ENCODE measurements around the gene INPP4A. TPM values are rescaled to one million over a fixed set of nuclear protein-coding genes. Genes with fewer than 3 reads are reported as not detected.

INPP4A gene
- total RNA-seq, 2 experiments from 2014 or later, result 140 to 165 TPM

DNA sequence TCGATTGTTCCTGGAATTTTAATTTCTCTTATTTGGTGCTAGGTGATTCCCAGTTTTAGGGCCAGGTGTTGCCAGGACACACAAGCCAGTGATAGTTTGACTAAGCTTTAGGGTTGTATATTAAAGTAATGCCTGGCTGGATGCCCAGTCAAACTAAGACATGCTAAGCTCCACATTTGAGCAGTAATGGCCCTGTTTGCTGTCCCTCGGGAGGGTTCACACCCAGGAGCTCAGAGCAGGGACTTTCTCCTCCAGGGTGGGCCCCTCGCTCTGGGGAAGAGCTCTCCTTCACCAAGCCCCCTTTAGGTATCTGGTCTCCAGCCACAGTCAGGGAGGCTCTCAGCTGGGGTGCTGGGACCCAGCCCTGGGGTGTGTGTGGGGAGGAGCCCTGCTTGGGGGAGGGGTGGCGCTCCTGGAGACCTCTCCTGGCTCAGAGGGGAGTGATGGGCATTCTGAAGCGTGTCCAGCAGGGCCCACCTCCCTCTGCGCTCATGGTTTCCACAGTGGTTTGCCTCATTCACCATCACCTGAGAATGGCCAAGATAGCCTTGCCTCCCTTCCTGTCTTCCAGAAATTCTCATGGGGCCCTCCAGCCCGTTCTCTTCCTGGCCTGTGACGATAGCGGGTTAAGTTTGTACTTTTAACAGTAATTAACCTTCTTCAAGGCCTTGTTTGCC lies 31.7 kb downstream of the INPP4A start:
- ChIA-PET POLR2A (no interaction called here), CTCF (interaction anchor here (0.6 to 8.8 kb wide), 4 partner anchors 11 to 663 kb away, joined by 3 to 60 read pairs (median 4); no protein-coding TSS in a partner anchor)
- Mint-ChIP-seq H3K36me3 (ENCODE audit: low read depth) (peaks cover 58% of the 10 kb centered on the region), H3K4me3 (no peak overlapping the region), H3K4me1 (peaks cover 100% of the 10 kb centered on the region), H3K27me3 (no peaks in the 10 kb centered on the region), H3K9me3 (no peaks in the 10 kb centered on the region), H3K27ac (no peak overlapping the region)
- no peak for DNase-seq

DNA sequence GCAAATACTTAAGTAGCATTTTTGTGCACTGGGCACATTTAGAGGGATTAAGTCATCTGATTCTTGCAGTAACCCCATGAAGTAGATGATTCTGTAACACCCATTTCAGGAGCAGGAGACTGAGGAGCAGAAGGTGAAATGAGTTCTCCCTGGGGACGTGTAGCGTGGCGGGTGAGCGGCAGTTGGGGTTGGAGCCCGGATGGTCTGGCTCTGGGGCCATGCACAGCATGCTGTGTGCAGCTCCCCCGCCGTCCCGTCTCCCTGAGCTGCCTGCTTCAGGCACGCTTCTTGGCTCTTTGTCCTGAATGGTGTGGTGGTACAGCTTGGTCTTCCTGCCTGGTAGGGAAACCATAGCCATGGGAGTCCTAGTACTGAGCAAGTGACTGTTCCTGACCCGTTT lies 32.4 kb downstream of the INPP4A start:
- ChIA-PET POLR2A (no interaction called here), CTCF (interaction anchor here (1.2 to 8.8 kb wide), 2 partner anchors 10 to 14 kb away, joined by 3 to 60 read pairs; no protein-coding TSS in a partner anchor)
- peaks cover 100% of the 10 kb centered on the region for H3K4me1 Mint-ChIP-seq
- peak overlapping the region; percentile 42 for H3K27ac Mint-ChIP-seq
- H3K4me3 Mint-ChIP-seq, result no peak overlapping the region
- H3K36me3 Mint-ChIP-seq (ENCODE audit: low read depth), result peaks cover 54% of the 10 kb centered on the region
- no peaks in the 10 kb centered on the region for H3K9me3 Mint-ChIP-seq
- H3K27me3 Mint-ChIP-seq, result no peaks in the 10 kb centered on the region
- DNase-seq, result no peak

DNA sequence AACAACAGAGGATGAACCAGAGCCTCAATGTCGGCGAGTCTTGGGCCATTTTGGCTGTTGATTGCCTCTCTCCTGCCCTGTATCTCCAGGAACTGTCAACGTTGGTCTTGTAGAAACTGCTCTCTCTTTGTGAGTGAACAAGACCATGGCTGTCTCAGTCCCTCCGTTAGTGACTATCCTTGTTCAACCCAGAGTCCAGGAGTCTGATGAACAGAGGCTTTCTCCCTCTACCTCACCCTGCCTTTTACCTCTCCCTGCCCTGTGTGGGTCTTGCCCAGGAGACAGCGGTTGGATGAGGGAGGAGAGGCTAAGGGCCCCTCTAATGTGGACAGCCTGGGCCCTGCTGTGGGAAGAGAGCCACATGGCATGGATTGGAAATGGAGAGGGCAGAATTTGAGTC lies 32.8 kb downstream of the INPP4A start:
- no peak overlapping the region for H3K4me3 Mint-ChIP-seq

DNA sequence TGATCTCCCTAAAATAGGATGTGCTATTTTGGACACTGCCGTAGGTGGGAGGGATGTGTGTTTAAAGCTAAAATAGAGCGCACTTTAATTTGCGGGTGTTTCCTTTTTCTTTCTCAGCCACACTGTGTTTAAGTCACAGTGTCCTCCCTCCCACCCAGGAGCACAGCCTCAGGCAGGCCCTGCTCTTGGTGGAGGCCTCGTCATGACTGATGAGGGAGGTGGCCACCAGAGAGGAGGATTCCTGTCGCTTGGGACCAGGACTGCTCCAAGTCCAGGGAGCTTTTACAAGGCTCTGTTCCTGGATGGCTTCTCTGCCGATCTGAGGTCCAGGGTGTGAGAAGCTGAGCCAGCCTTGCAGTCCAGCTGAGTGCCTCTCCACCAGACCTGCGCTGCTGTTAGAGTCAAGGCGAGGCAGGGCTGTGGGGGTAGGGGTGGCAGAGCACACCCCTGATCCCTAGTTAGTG lies 33.5 kb downstream of the INPP4A start:
- POLR2A ChIA-PET, result interaction anchor here (0.9 kb wide), 1 partner anchor 14 kb away, joined by 4 read pairs; no protein-coding TSS in a partner anchor
- CTCF ChIA-PET, result interaction anchor here (1.1 to 8.8 kb wide), 3 partner anchors 9 to 15 kb away, joined by 3 to 60 read pairs (median 3); no protein-coding TSS in a partner anchor

More for the DNA sequence above, 32.8 kb downstream of the INPP4A start:
- H3K27ac Mint-ChIP-seq, result peak overlapping the region; percentile 92
- H3K4me1 Mint-ChIP-seq, result peaks cover 100% of the 10 kb centered on the region
- ChIA-PET POLR2A (no interaction called here), CTCF (interaction anchor here (1.2 to 8.8 kb wide), 2 partner anchors 9 to 14 kb away, joined by 3 to 60 read pairs; no protein-coding TSS in a partner anchor)
- DNase-seq, result no peak
- H3K9me3 Mint-ChIP-seq, result no peaks in the 10 kb centered on the region
- no peaks in the 10 kb centered on the region for H3K27me3 Mint-ChIP-seq
- H3K36me3 Mint-ChIP-seq (ENCODE audit: low read depth), result peaks cover 49% of the 10 kb centered on the region

DNA sequence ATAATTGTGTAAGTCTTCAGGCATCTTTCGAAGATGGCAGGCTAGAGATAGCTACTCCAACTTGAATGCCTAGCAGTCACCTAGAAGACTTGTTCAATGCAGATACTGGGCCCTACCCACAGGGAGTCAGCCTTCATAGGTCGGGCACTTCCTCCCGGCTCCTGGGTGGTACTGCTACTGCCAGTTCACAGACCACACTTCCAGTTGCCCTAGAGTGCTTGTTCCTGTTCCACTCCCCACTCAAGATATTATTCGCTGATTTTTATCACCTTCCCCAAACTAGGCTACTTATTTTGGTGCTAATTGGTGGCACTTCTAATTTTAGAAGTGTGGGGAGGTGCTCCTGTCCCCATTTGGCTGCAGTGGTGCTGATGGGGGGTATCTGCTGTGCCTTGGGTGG lies 34.2 kb downstream of the INPP4A start:
- H3K36me3 Mint-ChIP-seq (ENCODE audit: low read depth), result peaks cover 54% of the 10 kb centered on the region
- no peaks in the 10 kb centered on the region for H3K27me3 Mint-ChIP-seq
- CTCF ChIA-PET, result interaction anchor here (0.9 to 8.8 kb wide), 5 partner anchors 9 to 58 kb away, joined by 3 to 60 read pairs (median 4); no protein-coding TSS in a partner anchor
- H3K4me3 Mint-ChIP-seq, result peak overlapping the region; percentile 44
- peaks cover 99% of the 10 kb centered on the region for H3K4me1 Mint-ChIP-seq
- no peaks in the 10 kb centered on the region for H3K9me3 Mint-ChIP-seq
- DNase-seq, result peak; percentile 53
- H3K27ac Mint-ChIP-seq, result peak overlapping the region; percentile 92
- POLR2A ChIA-PET, result interaction anchor here (0.9 kb wide), 1 partner anchor 15 kb away, joined by 4 read pairs; no protein-coding TSS in a partner anchor

More for the DNA sequence above, 33.5 kb downstream of the INPP4A start:
- Mint-ChIP-seq H3K27ac (peak overlapping the region; percentile 92), H3K27me3 (no peaks in the 10 kb centered on the region), H3K4me1 (peaks cover 99% of the 10 kb centered on the region), H3K36me3 (ENCODE audit: low read depth) (peaks cover 48% of the 10 kb centered on the region), H3K9me3 (no peaks in the 10 kb centered on the region), H3K4me3 (no peak overlapping the region)
- DNase-seq, result no peak

GRCh38 chr2:98479371-98479770 lies 34.7 kb downstream of the INPP4A start:
- H3K4me1 Mint-ChIP-seq, result peaks cover 99% of the 10 kb centered on the region
- H3K36me3 Mint-ChIP-seq (ENCODE audit: low read depth), result peaks cover 54% of the 10 kb centered on the region

GRCh38 chr2:98479959-98480524 lies 35.4 kb downstream of the INPP4A start:
- Mint-ChIP-seq H3K27ac (peak overlapping the region; percentile 92), H3K9me3 (no peaks in the 10 kb centered on the region), H3K36me3 (ENCODE audit: low read depth) (peaks cover 55% of the 10 kb centered on the region), H3K4me3 (peak overlapping the region; percentile 44), H3K27me3 (no peaks in the 10 kb centered on the region), H3K4me1 (peaks cover 99% of the 10 kb centered on the region)
- POLR2A ChIA-PET, result interaction anchor here (0.5 kb wide), 1 partner anchor 33 kb away, joined by 3 read pairs; no protein-coding TSS in a partner anchor
- DNase-seq, result peak; percentile 54
- CTCF ChIA-PET, result interaction anchor here (0.9 to 8.8 kb wide), 8 partner anchors 8 to 732 kb away, joined by 3 to 60 read pairs (median 4); no protein-coding TSS in a partner anchor

More at GRCh38 chr2:98479371-98479770, 34.7 kb downstream of the INPP4A start:
- DNase-seq, result no peak
- Mint-ChIP-seq H3K4me3 (peak overlapping the region; percentile 44), H3K9me3 (no peaks in the 10 kb centered on the region), H3K27ac (peak overlapping the region; percentile 92), H3K27me3 (no peaks in the 10 kb centered on the region)
- CTCF ChIA-PET, result interaction anchor here (0.9 to 8.8 kb wide), 7 partner anchors 9 to 731 kb away, joined by 3 to 60 read pairs (median 4); no protein-coding TSS in a partner anchor
- POLR2A ChIA-PET, result no interaction called here

DNA sequence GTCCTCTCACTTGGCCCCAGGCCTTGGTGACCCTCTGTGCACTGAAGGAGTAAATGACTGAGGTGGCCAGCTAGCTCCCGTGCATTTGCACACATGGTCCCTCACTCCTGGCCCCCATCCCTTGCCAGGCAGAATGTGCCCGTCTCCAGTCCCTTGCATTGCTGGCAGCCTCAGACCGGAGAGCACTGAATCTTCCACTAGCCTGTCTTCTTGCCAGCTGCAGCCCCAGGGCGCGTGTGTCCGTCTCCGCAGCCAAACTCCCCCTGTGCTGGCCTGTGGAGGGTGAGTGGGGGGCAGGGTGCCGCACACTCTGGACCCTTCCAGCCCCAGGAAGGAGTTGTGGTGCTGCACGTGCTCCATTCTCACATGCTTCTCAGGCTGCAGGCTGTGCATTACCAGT lies 35.9 kb downstream of the INPP4A start:
- peak overlapping the region; percentile 92 for H3K27ac Mint-ChIP-seq
- peak overlapping the region; percentile 44 for H3K4me3 Mint-ChIP-seq
- H3K4me1 Mint-ChIP-seq, result peaks cover 99% of the 10 kb centered on the region
- no peaks in the 10 kb centered on the region for H3K27me3 Mint-ChIP-seq
- no peaks in the 10 kb centered on the region for H3K9me3 Mint-ChIP-seq
- peaks cover 54% of the 10 kb centered on the region for H3K36me3 Mint-ChIP-seq (ENCODE audit: low read depth)
- ChIA-PET CTCF (interaction anchor here (1.0 to 8.8 kb wide), 5 partner anchors 8 to 21 kb away, joined by 3 to 60 read pairs (median 4); no protein-coding TSS in a partner anchor), POLR2A (no interaction called here)
- no peak for DNase-seq

- Mint-ChIP-seq H3K4me1 (peaks cover 97% of the 10 kb centered on the region), H3K27ac (peak overlapping the region; percentile 80), H3K4me3 (peak overlapping the region; percentile 23), H3K36me3 (ENCODE audit: low read depth) (peaks cover 57% of the 10 kb centered on the region), H3K27me3 (no peaks in the 10 kb centered on the region), H3K9me3 (no peaks in the 10 kb centered on the region)
- ChIA-PET CTCF (interaction anchor here (0.6 to 8.8 kb wide), 6 partner anchors 9 to 298 kb away, joined by 3 to 60 read pairs (median 3); no protein-coding TSS in a partner anchor), POLR2A (no interaction called here)
- no peak for DNase-seq
Observed at GRCh38 chr2:98482362-98482761, 37.7 kb downstream of the INPP4A start.

DNA sequence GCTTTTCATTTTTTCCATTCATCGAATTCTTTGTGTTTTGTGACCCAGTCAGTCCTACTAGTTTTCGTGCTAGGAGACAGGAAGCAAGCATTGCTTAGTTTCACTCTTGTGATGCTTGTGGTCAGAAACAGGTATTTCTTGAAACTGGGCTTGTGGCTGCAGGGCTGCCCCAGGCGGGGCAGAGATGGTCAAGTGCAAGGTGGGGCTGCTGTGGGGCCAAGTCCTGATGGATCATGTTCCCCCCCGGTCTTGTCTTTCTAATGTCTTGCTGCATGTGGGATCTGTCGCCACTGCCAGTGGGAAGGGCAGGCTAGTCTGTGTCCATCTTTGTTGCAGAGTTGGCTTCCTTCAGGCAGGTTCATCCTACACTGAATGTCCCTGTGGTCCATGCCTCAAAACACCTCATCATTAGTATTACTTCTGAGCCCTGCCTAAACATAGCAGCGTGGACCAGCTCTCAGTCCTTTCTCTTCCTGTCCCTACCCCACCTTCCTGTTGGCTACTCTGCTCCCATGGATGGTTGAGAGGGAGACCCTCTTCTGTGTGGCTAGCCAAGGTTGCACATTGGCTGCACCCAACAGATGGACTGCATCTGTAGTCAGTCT lies 38.7 kb downstream of the INPP4A start:
- Mint-ChIP-seq H3K9me3 (no peaks in the 10 kb centered on the region), H3K4me3 (peak overlapping the region; percentile 41), H3K27me3 (no peaks in the 10 kb centered on the region), H3K36me3 (ENCODE audit: low read depth) (peaks cover 57% of the 10 kb centered on the region), H3K27ac (peak overlapping the region; percentile 80), H3K4me1 (peaks cover 97% of the 10 kb centered on the region)
- CTCF ChIA-PET, result interaction anchor here (1.0 to 1.9 kb wide), 3 partner anchors 11 to 20 kb away, joined by 3 to 5 read pairs (median 3); no protein-coding TSS in a partner anchor
- POLR2A ChIA-PET, result interaction anchor here (0.8 kb wide), 1 partner anchor 19 kb away, joined by 3 read pairs; no protein-coding TSS in a partner anchor
- peak; percentile 46 for DNase-seq

GRCh38 chr2:98484121-98484557 lies 39.5 kb downstream of the INPP4A start:
- DNase-seq, result no peak
- Mint-ChIP-seq H3K27ac (peak overlapping the region; percentile 80), H3K9me3 (no peaks in the 10 kb centered on the region), H3K4me1 (peaks cover 97% of the 10 kb centered on the region), H3K27me3 (no peaks in the 10 kb centered on the region), H3K4me3 (peak overlapping the region; percentile 46), H3K36me3 (ENCODE audit: low read depth) (peaks cover 59% of the 10 kb centered on the region)
- ChIA-PET CTCF (interaction anchor here (1.0 to 1.9 kb wide), 2 partner anchors 13 to 19 kb away, joined by 3 to 5 read pairs; no protein-coding TSS in a partner anchor), POLR2A (interaction anchor here (0.8 kb wide), 1 partner anchor 20 kb away, joined by 3 read pairs; no protein-coding TSS in a partner anchor)
